ENCODE data around the gene ETNK2.

GRCh38 chr1:204149107-204149506 is 2.7 kb downstream of the ETNK2 start:
- TF ChIP-seq, protein P1, sequence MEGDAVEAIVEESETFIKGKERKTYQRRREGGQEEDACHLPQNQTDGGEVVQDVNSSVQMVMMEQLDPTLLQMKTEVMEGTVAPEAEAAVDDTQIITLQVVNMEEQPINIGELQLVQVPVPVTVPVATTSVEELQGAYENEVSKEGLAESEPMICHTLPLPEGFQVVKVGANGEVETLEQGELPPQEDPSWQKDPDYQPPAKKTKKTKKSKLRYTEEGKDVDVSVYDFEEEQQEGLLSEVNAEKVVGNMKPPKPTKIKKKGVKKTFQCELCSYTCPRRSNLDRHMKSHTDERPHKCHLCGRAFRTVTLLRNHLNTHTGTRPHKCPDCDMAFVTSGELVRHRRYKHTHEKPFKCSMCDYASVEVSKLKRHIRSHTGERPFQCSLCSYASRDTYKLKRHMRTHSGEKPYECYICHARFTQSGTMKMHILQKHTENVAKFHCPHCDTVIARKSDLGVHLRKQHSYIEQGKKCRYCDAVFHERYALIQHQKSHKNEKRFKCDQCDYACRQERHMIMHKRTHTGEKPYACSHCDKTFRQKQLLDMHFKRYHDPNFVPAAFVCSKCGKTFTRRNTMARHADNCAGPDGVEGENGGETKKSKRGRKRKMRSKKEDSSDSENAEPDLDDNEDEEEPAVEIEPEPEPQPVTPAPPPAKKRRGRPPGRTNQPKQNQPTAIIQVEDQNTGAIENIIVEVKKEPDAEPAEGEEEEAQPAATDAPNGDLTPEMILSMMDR (conservative IDR thresholded peaks at IDR 0.05; ENCODE audit: low read length): no peak
- no peak for TF ChIP-seq EZH2phosphoT487 (IDR thresholded peaks at IDR 0.05; ENCODE audit: borderline replicate concordance, low read depth, low read length)

Measured in OCI-LY7 (cell line).